ENCODE data around the gene TFPI. TPM values are rescaled to one million over a fixed set of nuclear protein-coding genes. Genes with fewer than 3 reads are reported as not detected.

The TFPI gene
- total and polyA plus RNA-seq, 2 donors (not counting 3 experiments of a cell fraction or from before 2014, with no cell fraction given): 177 to 286 TPM

- peak; percentile 30 for TF ChIP-seq GATA2 (IDR thresholded peaks at IDR 0.05; ENCODE audit: insufficient read depth, insufficient read length, low read depth, low read length)
- no peak for TF ChIP-seq MAX (IDR thresholded peaks at IDR 0.05; ENCODE audit: insufficient read depth, insufficient read length)
- CTCF ChIA-PET: interaction anchor here (0.7 to 17.6 kb wide), 12 partner anchors 8 to 713 kb away, joined by 3 to 598 read pairs (median 6); partner anchors contain the start of gene TFPI
- intact Hi-C loops (cut with micrococcal nuclease) (loop anchor here (1.0 kb wide), 2 partner anchors 21 to 75 kb away; partner anchors contain the start of gene TFPI), dilution Hi-C loops (cut with MboI; ENCODE audit: extremely low pct_ligation_motif_present, low sequenced_read_pairs) (no loop called here)
- Histone ChIP-seq H4K20me1 (replicated peaks; ENCODE audit: control insufficient read depth, extremely low read depth, insufficient read depth, low read length) (no peaks in the 10 kb centered on the region), H3K4me1 (ENCODE audit: control insufficient read depth, extremely low read depth, insufficient read depth, low read length) (peaks cover 27% of the 10 kb centered on the region), H2AFZ (ENCODE audit: low read depth, low read length) (peak overlapping the region; percentile 75), H3K9ac (replicated peaks; ENCODE audit: extremely low read depth, insufficient read depth, low read length) (peak overlapping the region; percentile 69), H3K4me2 (ENCODE audit: insufficient read depth, low read length) (peak overlapping the region; percentile 95), H3K27ac (ENCODE audit: insufficient read depth, low read depth, low read length) (peak overlapping the region; percentile 57), H3K79me2 (ENCODE audit: control insufficient read depth, insufficient read depth, low read length) (no peaks in the 10 kb centered on the region), H3K4me3 (replicated peaks in 1 of 3; ENCODE audit: insufficient read depth in 1 of 3, low read depth in 1 of 3, low read length in 3 of 3) (peak overlapping the region in 1 of 3 experiments; percentile 19), H3K36me3 (ENCODE audit: control insufficient read depth in 2 of 2, extremely low read depth in 1 of 2, insufficient read depth in 2 of 2, low read length in 2 of 2) (no peaks in the 10 kb centered on the region), H3K9me1 (replicated peaks; ENCODE audit: control insufficient read depth, extremely low read depth, insufficient read depth, low read length) (no peaks in the 10 kb centered on the region), H3K9me3 (replicated peaks; ENCODE audit: control insufficient read depth, insufficient read depth, low read length) (no peaks in the 10 kb centered on the region), H3K27me3 (ENCODE audit: control insufficient read depth in 2 of 2, insufficient read depth in 2 of 2, low read length in 2 of 2) (no peaks in the 10 kb centered on the region)
- POLR2A ChIA-PET: interaction anchor here (0.6 to 1.2 kb wide), 6 partner anchors 27 to 484 kb away, joined by 3 to 7 read pairs (median 4); no protein-coding TSS in a partner anchor
- DNase-seq (ENCODE audit: low read depth, low spot score) (peak; percentile 90), FAIRE-seq (peak; percentile 65)
- TSS peak; percentile 62 for BruUV-seq (replicated peaks)
Measured at GRCh38 chr2:187574969-187575750, 20.9 kb upstream of the TFPI start.

- CTCF ChIA-PET: interaction anchor here (0.6 to 17.6 kb wide), 2 partner anchors 72 to 750 kb away, joined by 3 to 598 read pairs; no protein-coding TSS in a partner anchor
- H3K9ac ChIP-seq (replicated peaks; ENCODE audit: extremely low read depth, insufficient read depth, low read length): no peak overlapping the region
- no peak for FAIRE-seq
- POLR2A ChIA-PET: no interaction called here
- TF ChIP-seq JUN (IDR thresholded peaks at IDR 0.05; ENCODE audit: borderline replicate concordance, insufficient read depth, insufficient read length, low read depth): no peak
- TF ChIP-seq POLR2A (IDR thresholded peaks at IDR 0.05; ENCODE audit: low read depth, low read length): no peak
- TF ChIP-seq MAX (IDR thresholded peaks at IDR 0.05; ENCODE audit: insufficient read depth, insufficient read length): no peak
- no peak for TF ChIP-seq CTCF (IDR thresholded peaks at IDR 0.05; ENCODE audit: extremely low read depth in 1 of 2, insufficient read depth in 1 of 2, low read depth in 1 of 2, low read length in 2 of 2)
- TF ChIP-seq FOS (IDR thresholded peaks at IDR 0.05; ENCODE audit: borderline replicate concordance, insufficient read depth, low read length): no peak
- no peak for TF ChIP-seq POLR2AphosphoS5 (IDR thresholded peaks at IDR 0.05; ENCODE audit: insufficient read depth, low read depth, low read length)
- TF ChIP-seq MYC (IDR thresholded peaks at IDR 0.05; ENCODE audit: low read depth, low read length): no peak
- TF ChIP-seq GATA2 (IDR thresholded peaks at IDR 0.05; ENCODE audit: insufficient read depth, insufficient read length, low read depth, low read length): no peak
- no peaks in the 10 kb centered on the region for H3K9me1 ChIP-seq (replicated peaks; ENCODE audit: control insufficient read depth, extremely low read depth, insufficient read depth, low read length)
- H4K20me1 ChIP-seq (replicated peaks; ENCODE audit: control insufficient read depth, extremely low read depth, insufficient read depth, low read length): no peaks in the 10 kb centered on the region
- H3K9me3 ChIP-seq (replicated peaks; ENCODE audit: control insufficient read depth, insufficient read depth, low read length): no peaks in the 10 kb centered on the region
- H3K27ac ChIP-seq (ENCODE audit: insufficient read depth, low read depth, low read length): no peak overlapping the region
- no peaks in the 10 kb centered on the region for H3K27me3 ChIP-seq (ENCODE audit: control insufficient read depth in 2 of 2, insufficient read depth in 2 of 2, low read length in 2 of 2)
- no peak for DNase-seq (ENCODE audit: low read depth, low spot score)
- intact Hi-C loops (cut with micrococcal nuclease): no loop called here
- no peaks in the 10 kb centered on the region for H3K36me3 ChIP-seq (ENCODE audit: control insufficient read depth in 2 of 2, extremely low read depth in 1 of 2, insufficient read depth in 2 of 2, low read length in 2 of 2)
- BruUV-seq (replicated peaks): no TSS peak
- H2AFZ ChIP-seq (ENCODE audit: low read depth, low read length): no peak overlapping the region
- no peaks in the 10 kb centered on the region for H3K79me2 ChIP-seq (ENCODE audit: control insufficient read depth, insufficient read depth, low read length)
- no peak overlapping the region for H3K4me3 ChIP-seq (replicated peaks in 1 of 3; ENCODE audit: insufficient read depth in 1 of 3, low read depth in 1 of 3, low read length in 3 of 3)
- H3K4me1 ChIP-seq (ENCODE audit: control insufficient read depth, extremely low read depth, insufficient read depth, low read length): peaks cover 42% of the 10 kb centered on the region
- H3K4me2 ChIP-seq (ENCODE audit: insufficient read depth, low read length): no peak overlapping the region
- dilution Hi-C loops (cut with MboI; ENCODE audit: extremely low pct_ligation_motif_present, low sequenced_read_pairs): no loop called here
Measured at GRCh38 chr2:187573722-187574121, 19.5 kb upstream of the TFPI start.
